ENCODE results near the gene BRD9.
"Not testable (repeated sequence)": the region's sequence is repeated elsewhere in the genome, so short reads cannot be mapped to it uniquely, and the experiment has no call there.

The BRD9 gene

GRCh38 chr5:856531-857425, 35.8 kb downstream of the BRD9 start:
- DNase-seq = no peak

GRCh38 chr5:855771-856530, 36.6 kb downstream of the BRD9 start:
- no peak for DNase-seq

- DNase-seq = no peak
Measured at GRCh38 chr5:854966-855743, 37.4 kb downstream of the BRD9 start.

GRCh38 chr5:854217-854616, 38.4 kb downstream of the BRD9 start:
- no peak for DNase-seq

GRCh38 chr5:853416-854090, 39.0 kb downstream of the BRD9 start:
- DNase-seq = not testable (repeated sequence)

GRCh38 chr5:852431-853401, 39.9 kb downstream of the BRD9 start:
- DNase-seq = no peak

GRCh38 chr5:852018-852417, 40.6 kb downstream of the BRD9 start:
- no peak for DNase-seq

- DNase-seq = no peak
Measured at GRCh38 chr5:851553-851952, 41.0 kb downstream of the BRD9 start.

GRCh38 chr5:851076-851475, 41.5 kb downstream of the BRD9 start:
- no peak for DNase-seq

- no peak for DNase-seq
Measured at GRCh38 chr5:850511-851006, 42.0 kb downstream of the BRD9 start, which contains the start of gene ZDHHC11. Gene ZDHHC11 (minus strand): TSS chr5:850986. CDS start chr5:850602, 384 bp downstream.

- DNase-seq = no peak
Measured at GRCh38 chr5:849651-850301, 42.8 kb downstream of the BRD9 start.

GRCh38 chr5:848671-849111, 43.9 kb downstream of the BRD9 start:
- no peak for DNase-seq

GRCh38 chr5:847736-848135, 44.9 kb downstream of the BRD9 start:
- not testable (repeated sequence) for DNase-seq

- DNase-seq = not testable (repeated sequence)
Measured at GRCh38 chr5:847212-847611, 45.4 kb downstream of the BRD9 start.

GRCh38 chr5:846602-847091, 46.0 kb downstream of the BRD9 start:
- not testable (repeated sequence) for DNase-seq

- not testable (repeated sequence) for DNase-seq
Measured at GRCh38 chr5:845676-846601, 46.7 kb downstream of the BRD9 start.

- not testable (repeated sequence) for DNase-seq
Measured at GRCh38 chr5:845031-845675, 47.4 kb downstream of the BRD9 start.

- DNase-seq = not testable (repeated sequence)
Measured at GRCh38 chr5:844426-844825, 48.2 kb downstream of the BRD9 start.
